K562 treated with DMSO at 1 percent for 12 hours (cell line): ENCODE data around the gene EMB. TPM values are rescaled to one million over a fixed set of nuclear protein-coding genes. Genes with fewer than 3 reads are reported as not detected.

Experiments
- total RNA-seq: library from RNA; unstranded; fragments of 300-600 nt; gene quantifications from 2 replicates; pipeline ENCODE4 v1.2.3, GENCODE V29; 2022; ENCODE audit not compliant: insufficient read depth

Gene EMB, protein sequence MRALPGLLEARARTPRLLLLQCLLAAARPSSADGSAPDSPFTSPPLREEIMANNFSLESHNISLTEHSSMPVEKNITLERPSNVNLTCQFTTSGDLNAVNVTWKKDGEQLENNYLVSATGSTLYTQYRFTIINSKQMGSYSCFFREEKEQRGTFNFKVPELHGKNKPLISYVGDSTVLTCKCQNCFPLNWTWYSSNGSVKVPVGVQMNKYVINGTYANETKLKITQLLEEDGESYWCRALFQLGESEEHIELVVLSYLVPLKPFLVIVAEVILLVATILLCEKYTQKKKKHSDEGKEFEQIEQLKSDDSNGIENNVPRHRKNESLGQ
- total RNA-seq, result not detected in 2 replicates

DNA sequence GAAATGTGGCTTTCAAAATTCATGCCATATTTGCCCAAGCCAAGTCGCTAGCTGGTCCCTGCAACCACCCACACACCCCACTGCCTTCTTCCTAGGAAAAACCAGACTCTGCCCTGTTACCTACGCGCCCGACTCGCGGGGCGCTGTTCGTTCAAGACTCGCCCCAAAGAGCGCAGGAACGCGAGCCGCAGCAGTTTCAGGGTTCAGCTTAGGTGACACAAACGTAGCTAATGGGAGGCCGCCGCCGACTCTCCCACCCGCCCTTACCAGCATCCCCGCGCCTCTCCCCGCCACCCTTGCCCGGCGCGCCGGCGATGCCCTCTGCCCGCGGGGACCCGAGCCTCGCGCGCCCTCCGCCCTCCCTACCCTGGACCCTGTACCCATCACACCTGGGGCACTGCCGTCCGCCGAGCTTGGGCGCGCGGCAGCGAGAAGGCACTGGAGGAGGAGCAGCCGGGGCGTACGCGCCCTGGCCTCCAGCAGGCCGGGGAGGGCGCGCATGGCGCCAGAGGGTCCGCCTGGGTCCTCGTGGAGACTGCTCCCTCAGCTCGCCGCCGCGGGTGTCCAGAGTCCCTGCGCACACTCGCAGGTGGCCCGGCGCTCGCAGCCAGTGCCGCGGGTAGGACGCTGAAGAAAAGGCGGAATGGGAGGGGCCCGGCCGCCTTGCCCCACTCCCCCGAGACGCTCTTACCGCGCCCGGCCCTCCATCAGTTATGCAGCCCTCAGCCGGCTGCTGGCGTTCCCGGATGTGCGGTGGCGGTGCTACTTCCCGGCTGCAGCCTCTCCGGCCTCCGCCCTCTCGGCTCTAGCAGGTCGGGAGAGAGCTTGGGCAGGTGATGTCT, at the start of gene EMB:
EMB (minus strand) TSS at position 638 of the 842 bp plus-strand sequence; CDS start at position 501, 137 bp downstream.

Other genes starting within 250 kb of the EMB start
- gene PARP8, start 225.3 kb upstream of the EMB start, total RNA-seq, result not detected in 2 replicates